SK-N-MC (cell line): ENCODE measurements around the gene GIMAP4.

ENCODE experiments used
- EZH2 ChIP-seq: fragments of 200-600 bp; sonication (generic); IDR thresholded peaks from one replicate; pipeline ENCODE4 v1.6.1; 2017; ENCODE audit warnings: antibody characterized with exemption
- POLR2AphosphoS5 ChIP-seq: IDR thresholded peaks from 2 replicates; pipeline ENCODE4 v1.6.1; 2012; ENCODE audit warnings: mild to moderate bottlenecking, low read depth, low read length, borderline replicate concordance

GRCh38 chr7:150621376-150621775, 54.2 kb downstream of the GIMAP4 start:
- TF ChIP-seq POLR2AphosphoS5 (no peak), EZH2 (no peak)
